GM12878 (cell line): ENCODE measurements around the gene RAE1. TPM values are rescaled to one million over a fixed set of nuclear protein-coding genes. Genes with fewer than 3 reads are reported as not detected.

ENCODE experiments used
- ATAC-seq: fragments of 200-7000 bp; cut with Tn5 transposase; 3 replicates; pipeline ENCODE4 v1.9.1; 2020; ENCODE audit warnings: mild to moderate bottlenecking, moderate library complexity
- BruUV-seq: library from RNA; stranded (reverse); fragments of 400-500 nt; replicated peaks from 2 replicates; lab custom pipeline; 2021; lab: Mats Ljungman, UMichigan
- CTCF ChIA-PET: fragments of 300-600 bp; sonication (Branson Sonifier 250); formaldehyde crosslinking; extraction: SDS; loops from one replicate; lab custom pipeline; 2021; ENCODE audit warnings: inconsistent platforms; lab: Yijun Ruan, JAX
- POLR2A ChIA-PET: fragments of 350-600 bp; formaldehyde crosslinking; extraction: SDS; loops from one replicate; lab custom pipeline; 2021; ENCODE audit warnings: inconsistent platforms; lab: Charles Lee
- RAD21 ChIA-PET: fragments of 300-600 bp; sonication (Branson Sonifier 250); formaldehyde crosslinking; loops from one replicate; lab custom pipeline; 2023; ENCODE audit warnings: antibody characterized with exemption; ENCODE audit not compliant: unreplicated experiment; lab: Charles Lee
- SMC1A ChIA-PET: fragments of 300-600 bp; sonication (Branson Sonifier 250); formaldehyde crosslinking; loops from one replicate; lab custom pipeline; 2023; ENCODE audit not compliant: unreplicated experiment, uncharacterized antibody; lab: Charles Lee
- DNase-seq: peaks from one replicate; pipeline ENCODE4 v3.0.0-alpha.2; 2011; ENCODE audit warnings: low read depth, low spot score
- FAIRE-seq: peaks from 3 replicates; lab custom pipeline; 2011; peaks lifted over from hg19 to GRCh38; lab: Jason Lieb, UNC
- H2AFZ ChIP-seq: 2 replicates; pipeline ENCODE4 v1.6.0; 2011; ENCODE audit warnings: low read depth, low read length, control low read depth; ENCODE audit not compliant: control insufficient read depth
- H3K27ac ChIP-seq: 2 replicates; pipeline ENCODE4 v1.5.1; 2011; ENCODE audit warnings: control low read depth; ENCODE audit not compliant: control insufficient read depth, insufficient read depth
- H3K27me3 ChIP-seq, 2 experiments: replicated peaks in 1 of 2; 2 replicates each; pipeline versions ENCODE4 v1.6.0 to v1.6.1; 2011; ENCODE audit warnings: low read length in 1 of 2; ENCODE audit not compliant: control insufficient read depth in 2 of 2, insufficient read depth in 2 of 2
- H3K36me3 ChIP-seq, 2 experiments: 2 replicates each; pipeline ENCODE4 v1.5.1; 2011; ENCODE audit warnings: low read length in 1 of 2; ENCODE audit not compliant: control insufficient read depth in 2 of 2, insufficient read depth in 2 of 2
- H3K4me1 ChIP-seq: 2 replicates; pipeline ENCODE4 v1.6.1; 2011; ENCODE audit warnings: mild to moderate bottlenecking, low read length, moderate library complexity, mixed read lengths; ENCODE audit not compliant: control insufficient read depth, insufficient read depth
- H3K4me2 ChIP-seq: 2 replicates; pipeline ENCODE4 v1.6.0; 2011; ENCODE audit warnings: control low read depth; ENCODE audit not compliant: control insufficient read depth, insufficient read depth
- H3K4me3 ChIP-seq: fragments of 200-600 bp; sonication (generic); 2 replicates; pipeline ENCODE4 v1.5.1; 2016
- H3K79me2 ChIP-seq: 2 replicates; pipeline ENCODE4 v1.6.0; 2011; ENCODE audit warnings: low read length; ENCODE audit not compliant: control insufficient read depth, insufficient read depth
- H3K9ac ChIP-seq: 2 replicates; pipeline ENCODE4 v1.8.0; 2011; ENCODE audit warnings: low read length, control low read depth, mixed read lengths; ENCODE audit not compliant: control insufficient read depth, insufficient read depth
- H3K9me3 ChIP-seq: replicated peaks from 3 replicates; pipeline ENCODE4 v1.5.1; 2011; ENCODE audit warnings: mild to moderate bottlenecking, low read length; ENCODE audit not compliant: control insufficient read depth, insufficient read depth
- H4K20me1 ChIP-seq: 2 replicates; pipeline ENCODE4 v1.6.0; 2011; ENCODE audit not compliant: control insufficient read depth, insufficient read depth
- ESRRA ChIP-seq: IDR thresholded peaks from 2 replicates; pipeline ENCODE4 v1.6.1; 2012; ENCODE audit warnings: mild to moderate bottlenecking, low read length, improper control_type of control experiment
- ETV6 ChIP-seq, 2 experiments: fragments of 450-650 bp in 1 of 2; IDR thresholded peaks in 1 of 2; conservative IDR thresholded peaks in 1 of 2; 2 replicates each; pipeline ENCODE4 v1.6.1; 2014; ENCODE audit warnings: antibody characterized with exemption in 1 of 2, borderline replicate concordance in 1 of 2, low read depth in 1 of 2, mild to moderate bottlenecking in 1 of 2, moderate library complexity in 1 of 2
- GATAD2B ChIP-seq: fragments of 450-650 bp; conservative IDR thresholded peaks from 2 replicates; pipeline ENCODE4 v1.6.1; 2017; ENCODE audit warnings: low read depth, mild to moderate bottlenecking, moderate library complexity
- NBN ChIP-seq: fragments of 450-650 bp; IDR thresholded peaks from 2 replicates; pipeline ENCODE4 v1.6.1; 2016
- RCOR1 ChIP-seq: conservative IDR thresholded peaks from 2 replicates; pipeline ENCODE4 v1.6.1; 2012; ENCODE audit warnings: low read depth, low read length, improper control_type of control experiment
- SIN3A ChIP-seq: IDR thresholded peaks from 2 replicates; pipeline ENCODE4 v1.6.1; 2012; ENCODE audit warnings: low read depth, low read length, improper control_type of control experiment
- SUPT20H ChIP-seq: IDR thresholded peaks from 2 replicates; pipeline ENCODE4 v1.6.1; 2011; ENCODE audit warnings: low read depth, mild to moderate bottlenecking, low read length, moderate library complexity, borderline replicate concordance; ENCODE audit not compliant: control insufficient read depth
- TCF7 ChIP-seq: IDR thresholded peaks from 2 replicates; pipeline ENCODE4 v1.6.1; 2014; ENCODE audit warnings: antibody characterized with exemption, borderline replicate concordance
- ZNF207 ChIP-seq: fragments of 450-650 bp; IDR thresholded peaks from 2 replicates; pipeline ENCODE4 v1.6.1; 2014; ENCODE audit warnings: antibody characterized with exemption, mild to moderate bottlenecking, borderline replicate concordance
- ZNF622 ChIP-seq: fragments of 450-650 bp; IDR thresholded peaks from 2 replicates; pipeline ENCODE4 v1.6.1; 2017; ENCODE audit warnings: mild to moderate bottlenecking, inconsistent platforms
- WGBS: methylation state at CpG from one replicate; pipeline ENCODE4 v1.1.6; 2016; ENCODE audit warnings: low lambda C conversion rate; ENCODE audit not compliant: insufficient replicate concordance, insufficient coverage; ENCODE audit errors: missing lambda C conversion rate; 5-methylcytosine and 5-hydroxymethylcytosine counted together
- in situ Hi-C: fragments of 300-500 bp; cut with MboI; formaldehyde crosslinking; loops from 9 replicates; pipeline ENCODE4 v1.14.3; 2018; ENCODE audit warnings: mixed read lengths
- intact Hi-C: fragments of 100-400 bp; cut with micrococcal nuclease; formaldehyde crosslinking; loops from one replicate; pipeline ENCODE4 v1.14.2; 2022; ENCODE audit not compliant: unreplicated experiment
- polyA plus RNA-seq, 11 experiments: library from polyadenylated mRNA; depleted of rRNA in 4 of 11; unstranded in 6 of 11; stranded (reverse) in 5 of 11; fragments of >200 nt; fragmentation: Nextera tagmentation in 4 of 11; fragmentation: Illumina TruSeq in 1 of 11; extraction: Ambion mirVana in 4 of 11; extraction: Trizol in 1 of 11; gene quantifications; 1 replicate in 1 of 11; 2 replicates in 10 of 11; pipeline versions ENCODE4 v1.2.1 to v1.2.3, GENCODE V29; 2011 to 2016; ENCODE audit warnings: inconsistent platforms in 2 of 11, missing spikeins in 2 of 11, low read depth in 1 of 11
- total RNA-seq, 4 experiments: library from RNA; depleted of rRNA in 3 of 4; stranded (reverse); fragments of >200 nt in 3 of 4; fragmentation: Illumina TruSeq in 1 of 4; extraction: Trizol in 1 of 4; gene quantifications; 2 replicates each; pipeline versions ENCODE4 v1.2.1 to v1.2.3, GENCODE V29; 2013 to 2021
- TF ChIP-seq, protein P1 (sequence below): fragments of 450-650 bp; IDR thresholded peaks from 2 replicates; pipeline ENCODE4 v1.6.1; 2016; ENCODE audit warnings: mild to moderate bottlenecking, moderate library complexity, borderline replicate concordance
- TF ChIP-seq, protein P2 (sequence below): fragments of 450-650 bp; IDR thresholded peaks from 2 replicates; pipeline ENCODE4 v1.6.1; 2017; ENCODE audit warnings: low read depth, mild to moderate bottlenecking, moderate library complexity

Gene RAE1
- total and polyA plus RNA-seq, 10 of the 15 experiments (the other 5 are each of a cell fraction or from before 2014, with no cell fraction given) = 28.7 to 107 (median 49.3) TPM

DNA sequence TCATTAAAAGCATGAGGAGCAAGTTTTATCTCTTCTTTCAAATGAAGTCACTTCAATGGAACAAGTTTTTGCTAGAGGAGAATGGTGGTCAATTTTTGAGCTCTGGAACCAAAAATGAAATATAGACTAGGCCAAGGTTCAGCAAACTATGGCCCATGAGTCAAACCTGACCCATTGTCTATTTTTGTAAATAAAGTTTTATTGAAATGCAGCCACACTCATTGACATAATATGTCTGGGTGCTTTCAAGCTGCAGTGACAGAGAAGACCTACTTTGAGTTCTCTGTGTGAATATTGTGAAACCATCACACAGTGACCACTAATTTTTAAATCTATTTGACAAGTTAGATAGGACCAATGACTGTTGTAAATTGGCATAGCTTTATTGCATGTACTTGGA lies 13.4 kb downstream of the RAE1 start:
- ATAC-seq (no peak), FAIRE-seq (no peak), DNase-seq (no peak)
- intact Hi-C loops (no loop called here), in situ Hi-C loops (no loop called here)
- no peaks in the 10 kb centered on the region for H3K9me3 ChIP-seq
- no peak overlapping the region for H3K9ac ChIP-seq
- ChIA-PET RAD21 (no interaction called here), POLR2A (no interaction called here), CTCF (no interaction called here), SMC1A (interaction anchor here (1.4 kb wide), 1 partner anchor 17 kb away, joined by 3 read pairs; no protein-coding TSS in a partner anchor)
- no peaks in the 10 kb centered on the region for H3K4me1 ChIP-seq
- H3K27me3 ChIP-seq = no peaks in the 10 kb centered on the region
- H3K4me2 ChIP-seq = no peak overlapping the region
- H2AFZ ChIP-seq = no peak overlapping the region
- no peak overlapping the region for H3K4me3 ChIP-seq
- no peaks in the 10 kb centered on the region for H4K20me1 ChIP-seq
- H3K27ac ChIP-seq = no peak overlapping the region
- H3K36me3 ChIP-seq = peaks cover 17 to 42% of the 10 kb centered on the region in 2 experiments
- BruUV-seq = no TSS peak
- TF ChIP-seq SUPT20H = no peak
- TF ChIP-seq, protein P1, sequence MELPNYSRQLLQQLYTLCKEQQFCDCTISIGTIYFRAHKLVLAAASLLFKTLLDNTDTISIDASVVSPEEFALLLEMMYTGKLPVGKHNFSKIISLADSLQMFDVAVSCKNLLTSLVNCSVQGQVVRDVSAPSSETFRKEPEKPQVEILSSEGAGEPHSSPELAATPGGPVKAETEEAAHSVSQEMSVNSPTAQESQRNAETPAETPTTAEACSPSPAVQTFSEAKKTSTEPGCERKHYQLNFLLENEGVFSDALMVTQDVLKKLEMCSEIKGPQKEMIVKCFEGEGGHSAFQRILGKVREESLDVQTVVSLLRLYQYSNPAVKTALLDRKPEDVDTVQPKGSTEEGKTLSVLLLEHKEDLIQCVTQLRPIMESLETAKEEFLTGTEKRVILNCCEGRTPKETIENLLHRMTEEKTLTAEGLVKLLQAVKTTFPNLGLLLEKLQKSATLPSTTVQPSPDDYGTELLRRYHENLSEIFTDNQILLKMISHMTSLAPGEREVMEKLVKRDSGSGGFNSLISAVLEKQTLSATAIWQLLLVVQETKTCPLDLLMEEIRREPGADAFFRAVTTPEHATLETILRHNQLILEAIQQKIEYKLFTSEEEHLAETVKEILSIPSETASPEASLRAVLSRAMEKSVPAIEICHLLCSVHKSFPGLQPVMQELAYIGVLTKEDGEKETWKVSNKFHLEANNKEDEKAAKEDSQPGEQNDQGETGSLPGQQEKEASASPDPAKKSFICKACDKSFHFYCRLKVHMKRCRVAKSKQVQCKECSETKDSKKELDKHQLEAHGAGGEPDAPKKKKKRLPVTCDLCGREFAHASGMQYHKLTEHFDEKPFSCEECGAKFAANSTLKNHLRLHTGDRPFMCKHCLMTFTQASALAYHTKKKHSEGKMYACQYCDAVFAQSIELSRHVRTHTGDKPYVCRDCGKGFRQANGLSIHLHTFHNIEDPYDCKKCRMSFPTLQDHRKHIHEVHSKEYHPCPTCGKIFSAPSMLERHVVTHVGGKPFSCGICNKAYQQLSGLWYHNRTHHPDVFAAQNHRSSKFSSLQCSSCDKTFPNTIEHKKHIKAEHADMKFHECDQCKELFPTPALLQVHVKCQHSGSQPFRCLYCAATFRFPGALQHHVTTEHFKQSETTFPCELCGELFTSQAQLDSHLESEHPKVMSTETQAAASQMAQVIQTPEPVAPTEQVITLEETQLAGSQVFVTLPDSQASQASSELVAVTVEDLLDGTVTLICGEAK = peak; percentile 77
- no peaks in the 10 kb centered on the region for H3K79me2 ChIP-seq

DNA sequence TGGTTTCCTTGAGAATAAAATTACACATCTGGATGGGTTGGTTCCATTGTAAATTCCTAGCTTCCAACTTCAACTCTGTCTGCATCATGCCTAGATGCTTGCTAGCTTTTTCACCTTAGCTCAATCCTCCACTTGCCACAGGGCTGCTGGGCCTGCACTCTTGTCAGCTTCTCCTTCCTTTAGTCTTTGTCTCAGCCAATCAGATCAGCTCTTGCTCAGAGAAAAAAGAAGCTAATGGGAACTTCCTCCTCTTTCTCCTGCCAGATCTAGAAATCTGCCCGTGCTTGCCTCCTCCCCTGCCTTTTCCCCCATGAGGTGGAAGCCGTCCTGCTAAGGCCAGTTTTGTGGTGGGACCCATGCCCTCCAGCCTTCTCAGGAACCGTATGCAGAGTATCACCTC lies 18.5 kb downstream of the RAE1 start:
- POLR2A ChIA-PET = no interaction called here
- no peak for FAIRE-seq
- CTCF ChIA-PET = interaction anchor here (0.9 to 1.5 kb wide), 3 partner anchors 8 to 129 kb away, joined by 3 to 5 read pairs (median 4); no protein-coding TSS in a partner anchor
- no peak for TF ChIP-seq SIN3A
- TF ChIP-seq ETV6 (conservative IDR thresholded peaks at IDR 0.05 in 1 of 2, IDR thresholded peaks at IDR 0.05 in 1 of 2; ENCODE audit: borderline replicate concordance in 1 of 2, low read depth in 1 of 2) = no peak
- no peak for TF ChIP-seq GATAD2B
- TF ChIP-seq ESRRA = no peak
- TF ChIP-seq ZNF207 = no peak
- TF ChIP-seq NBN = no peak
- no peak for TF ChIP-seq TCF7
- TF ChIP-seq RCOR1 = no peak
- TF ChIP-seq ZNF622 = no peak
- TF ChIP-seq SUPT20H = no peak
- TF ChIP-seq, protein P2, sequence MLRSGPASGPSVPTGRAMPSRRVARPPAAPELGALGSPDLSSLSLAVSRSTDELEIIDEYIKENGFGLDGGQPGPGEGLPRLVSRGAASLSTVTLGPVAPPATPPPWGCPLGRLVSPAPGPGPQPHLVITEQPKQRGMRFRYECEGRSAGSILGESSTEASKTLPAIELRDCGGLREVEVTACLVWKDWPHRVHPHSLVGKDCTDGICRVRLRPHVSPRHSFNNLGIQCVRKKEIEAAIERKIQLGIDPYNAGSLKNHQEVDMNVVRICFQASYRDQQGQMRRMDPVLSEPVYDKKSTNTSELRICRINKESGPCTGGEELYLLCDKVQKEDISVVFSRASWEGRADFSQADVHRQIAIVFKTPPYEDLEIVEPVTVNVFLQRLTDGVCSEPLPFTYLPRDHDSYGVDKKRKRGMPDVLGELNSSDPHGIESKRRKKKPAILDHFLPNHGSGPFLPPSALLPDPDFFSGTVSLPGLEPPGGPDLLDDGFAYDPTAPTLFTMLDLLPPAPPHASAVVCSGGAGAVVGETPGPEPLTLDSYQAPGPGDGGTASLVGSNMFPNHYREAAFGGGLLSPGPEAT = no peak

More for the DNA sequence above, 18.5 kb downstream of the RAE1 start:
- no TSS peak for BruUV-seq
- H4K20me1 ChIP-seq = no peaks in the 10 kb centered on the region
- SMC1A ChIA-PET = interaction anchor here (0.6 to 0.9 kb wide), 2 partner anchors 8 to 9 kb away, joined by 3 read pairs; no protein-coding TSS in a partner anchor
- in situ Hi-C loops (no loop called here), intact Hi-C loops (no loop called here)
- DNase-seq (no peak), ATAC-seq (no peak)
- H3K9me3 ChIP-seq = no peaks in the 10 kb centered on the region
- no peak overlapping the region for H2AFZ ChIP-seq
- 68% methylated on average over 3 of the region's 3 CpGs for WGBS
- H3K79me2 ChIP-seq = no peaks in the 10 kb centered on the region
- no peaks in the 10 kb centered on the region for H3K27me3 ChIP-seq
- H3K27ac ChIP-seq = no peak overlapping the region
- H3K4me3 ChIP-seq = no peak overlapping the region
- no peak overlapping the region for H3K9ac ChIP-seq
- H3K4me2 ChIP-seq = no peak overlapping the region
- RAD21 ChIA-PET = no interaction called here
- no peaks in the 10 kb centered on the region for H3K4me1 ChIP-seq
- peaks cover 33 to 62% of the 10 kb centered on the region in 2 experiments for H3K36me3 ChIP-seq
